Gastroesophageal sphincter (tissue), 3 donors: Measurements from ENCODE around the gene LDLRAD4.

Source experiments
- CTCF ChIP-seq, 4 experiments: fragments of 200-600 bp in 2 of 4; fragments of 450-650 bp in 2 of 4; sonication (generic) in 1 of 4; IDR thresholded peaks; one replicate each; pipeline ENCODE4 v1.5.1; 2017 to 2019; ENCODE audit warnings: antibody characterized with exemption in 4 of 4, mild to moderate bottlenecking in 2 of 4, moderate library complexity in 2 of 4
- POLR2A ChIP-seq, 2 donors: fragments of 450-650 bp; IDR thresholded peaks; one replicate each; pipeline ENCODE4 v1.6.1; 2017; ENCODE audit warnings: antibody characterized with exemption in 2 of 2, mild to moderate bottlenecking in 2 of 2, moderate library complexity in 1 of 2

GRCh38 chr18:13213036-13213795 is 5.3 kb upstream of the LDLRAD4 start:
- TF ChIP-seq CTCF (IDR thresholded peaks at IDR 0.05) (no peak), POLR2A (IDR thresholded peaks at IDR 0.05) (no peak)
